Glutamatergic neuron (in vitro differentiated cells): Measurements from ENCODE around the gene GOLT1A. TPM values are rescaled to one million over a fixed set of nuclear protein-coding genes. Genes with fewer than 3 reads are reported as not detected.

Experiments
- DNase-seq: peaks from one replicate; pipeline ENCODE4 v3.0.0; 2022
- H3K27ac Mint-ChIP-seq: one replicate; pipeline ENCODE4 v1.8.0; 2020; ENCODE audit warnings: mild to moderate bottlenecking, mixed read lengths, inconsistent platforms; ENCODE audit not compliant: unreplicated experiment
- H3K27me3 Mint-ChIP-seq: one replicate; pipeline ENCODE4 v1.8.0; 2020; ENCODE audit warnings: mild to moderate bottlenecking, moderate library complexity, mixed read lengths, inconsistent platforms; ENCODE audit not compliant: unreplicated experiment
- H3K36me3 Mint-ChIP-seq: one replicate; pipeline ENCODE4 v1.8.0; 2020; ENCODE audit warnings: mild to moderate bottlenecking, mixed read lengths, inconsistent platforms; ENCODE audit not compliant: unreplicated experiment
- H3K4me1 Mint-ChIP-seq: one replicate; pipeline ENCODE4 v1.8.0; 2020; ENCODE audit warnings: mild to moderate bottlenecking, low read depth, mixed read lengths, inconsistent platforms; ENCODE audit not compliant: unreplicated experiment
- H3K4me3 Mint-ChIP-seq: one replicate; pipeline ENCODE4 v1.8.0; 2020; ENCODE audit warnings: mild to moderate bottlenecking, mixed read lengths, inconsistent platforms; ENCODE audit not compliant: unreplicated experiment
- H3K9me3 Mint-ChIP-seq: one replicate; pipeline ENCODE4 v1.8.0; 2020; ENCODE audit warnings: mild to moderate bottlenecking, moderate library complexity, mixed read lengths, inconsistent platforms; ENCODE audit not compliant: unreplicated experiment
- CTCF ChIP-seq: fragments of 200-600 bp; sonication (generic); IDR thresholded peaks from one replicate; pipeline ENCODE4 v1.5.0; 2021; ENCODE audit not compliant: partially characterized antibody, unreplicated experiment
- total RNA-seq: library from RNA; stranded (reverse); fragmentation: NEBNext Ultra II Directional; extraction: Animal tissue kit (Norgen Biotek cat#: 25700); gene quantifications from one replicate; pipeline ENCODE4 v1.2.1, GENCODE V29; 2021; ENCODE audit not compliant: unreplicated experiment

GOLT1A gene
- total RNA-seq, 1 donor from 2014 or later, result not detected

GRCh38 chr1:204248954-204249353 lies 35.2 kb upstream of the GOLT1A start:
- no peak overlapping the region for H3K4me3 Mint-ChIP-seq
- no peak for TF ChIP-seq CTCF
- H3K27me3 Mint-ChIP-seq, result peaks cover 3% of the 10 kb centered on the region
- no peak for DNase-seq
- peaks cover 13% of the 10 kb centered on the region for H3K36me3 Mint-ChIP-seq
- H3K4me1 Mint-ChIP-seq, result peaks cover 3% of the 10 kb centered on the region
- H3K27ac Mint-ChIP-seq, result no peak overlapping the region
- H3K9me3 Mint-ChIP-seq, result peaks cover 11% of the 10 kb centered on the region

- H3K27ac Mint-ChIP-seq, result no peak overlapping the region
- H3K36me3 Mint-ChIP-seq, result peaks cover 8% of the 10 kb centered on the region
- TF ChIP-seq CTCF, result no peak
These were observed 33.1 kb upstream of the GOLT1A start for GRCh38 chr1:204246876-204247275.

GRCh38 chr1:204242920-204243319 lies 29.1 kb upstream of the GOLT1A start:
- Mint-ChIP-seq H3K27me3 (peaks cover 2% of the 10 kb centered on the region), H3K27ac (no peak overlapping the region), H3K4me1 (no peaks in the 10 kb centered on the region), H3K36me3 (peaks cover 26% of the 10 kb centered on the region), H3K4me3 (no peak overlapping the region), H3K9me3 (peaks cover 6% of the 10 kb centered on the region)
- no peak for TF ChIP-seq CTCF
- no peak for DNase-seq

More at GRCh38 chr1:204246876-204247275, 33.1 kb upstream of the GOLT1A start:
- peaks cover 2% of the 10 kb centered on the region for H3K4me1 Mint-ChIP-seq
- no peak for DNase-seq
- peaks cover 3% of the 10 kb centered on the region for H3K27me3 Mint-ChIP-seq
- H3K4me3 Mint-ChIP-seq, result no peak overlapping the region
- peaks cover 11% of the 10 kb centered on the region for H3K9me3 Mint-ChIP-seq

GRCh38 chr1:204241914-204242313 lies 28.1 kb upstream of the GOLT1A start:
- Mint-ChIP-seq H3K4me1 (no peaks in the 10 kb centered on the region), H3K4me3 (no peak overlapping the region), H3K27ac (no peak overlapping the region), H3K36me3 (peaks cover 26% of the 10 kb centered on the region), H3K9me3 (peaks cover 2% of the 10 kb centered on the region), H3K27me3 (peaks cover 2% of the 10 kb centered on the region)
- TF ChIP-seq CTCF, result no peak
- no peak for DNase-seq

GRCh38 chr1:204241050-204241449 lies 27.3 kb upstream of the GOLT1A start:
- DNase-seq, result no peak
- Mint-ChIP-seq H3K36me3 (peaks cover 31% of the 10 kb centered on the region), H3K27me3 (peaks cover 6% of the 10 kb centered on the region), H3K9me3 (peaks cover 7% of the 10 kb centered on the region), H3K4me1 (no peaks in the 10 kb centered on the region), H3K27ac (no peak overlapping the region), H3K4me3 (no peak overlapping the region)
- no peak for TF ChIP-seq CTCF
